ENCODE measurements around the gene SOX18. TPM values are rescaled to one million over a fixed set of nuclear protein-coding genes. Genes with fewer than 3 reads are reported as not detected.

The SOX18 gene
- total and polyA plus RNA-seq, 2 of the 8 experiments (the other 6 are each of a cell fraction or from before 2014, with no cell fraction given) = 0.09 TPM; not detected in 1

DNA sequence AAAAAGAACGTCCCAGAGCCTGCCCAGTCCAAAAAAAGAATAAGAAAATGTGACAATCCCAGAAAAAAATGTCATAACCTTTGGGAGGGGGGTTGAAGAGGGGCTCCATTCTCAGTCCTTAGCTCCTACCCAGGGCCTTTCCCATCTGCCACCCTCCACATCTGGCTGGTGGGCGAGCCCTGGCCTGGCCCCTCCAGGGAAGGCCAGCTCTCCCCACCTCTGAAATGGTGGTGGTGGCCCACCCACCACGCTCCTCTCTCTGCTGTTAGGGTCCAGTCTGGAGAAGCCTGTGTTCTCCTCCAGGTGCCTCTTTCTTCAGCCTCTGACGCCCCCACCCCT is 29.5 kb upstream of the SOX18 start (continued):
- TF ChIP-seq EP300 (IDR thresholded peaks at IDR 0.05; ENCODE audit: borderline replicate concordance in 1 of 2, low read depth in 2 of 2, low read length in 2 of 2) (no peak), POU5F1 (IDR thresholded peaks at IDR 0.05; ENCODE audit: low read depth, low read length) (no peak), ZNF274 (IDR thresholded peaks at IDR 0.05; ENCODE audit: borderline replicate concordance, extremely low read depth, low read length) (no peak), E2F6 (IDR thresholded peaks at IDR 0.05) (no peak), KDM5A (IDR thresholded peaks at IDR 0.05; ENCODE audit: low read length) (no peak), RFX5 (IDR thresholded peaks at IDR 0.05; ENCODE audit: borderline replicate concordance, low read depth, low read length) (no peak)

All from H1 (cell line).